ENCODE results near the gene AGPAT3.

GRCh38 chr21:43994646-43995045 lies 129.6 kb downstream of the AGPAT3 start:
- TF ChIP-seq CTCF (IDR thresholded peaks at IDR 0.05) (no peak), POLR2A (IDR thresholded peaks at IDR 0.05) (no peak)

Data from prostate gland (tissue), 2 donors.